GM18499 (cell line): ENCODE data around the gene NOVA2.

ENCODE experiments used
- ATAC-seq: cut with Tn5 transposase; IDR thresholded peaks from one replicate; pipeline ENCODE4 v1.9.1; 2021; ENCODE audit warnings: moderate number of reproducible peaks; ENCODE audit not compliant: insufficient read depth, unreplicated experiment

NOVA2 gene

DNA sequence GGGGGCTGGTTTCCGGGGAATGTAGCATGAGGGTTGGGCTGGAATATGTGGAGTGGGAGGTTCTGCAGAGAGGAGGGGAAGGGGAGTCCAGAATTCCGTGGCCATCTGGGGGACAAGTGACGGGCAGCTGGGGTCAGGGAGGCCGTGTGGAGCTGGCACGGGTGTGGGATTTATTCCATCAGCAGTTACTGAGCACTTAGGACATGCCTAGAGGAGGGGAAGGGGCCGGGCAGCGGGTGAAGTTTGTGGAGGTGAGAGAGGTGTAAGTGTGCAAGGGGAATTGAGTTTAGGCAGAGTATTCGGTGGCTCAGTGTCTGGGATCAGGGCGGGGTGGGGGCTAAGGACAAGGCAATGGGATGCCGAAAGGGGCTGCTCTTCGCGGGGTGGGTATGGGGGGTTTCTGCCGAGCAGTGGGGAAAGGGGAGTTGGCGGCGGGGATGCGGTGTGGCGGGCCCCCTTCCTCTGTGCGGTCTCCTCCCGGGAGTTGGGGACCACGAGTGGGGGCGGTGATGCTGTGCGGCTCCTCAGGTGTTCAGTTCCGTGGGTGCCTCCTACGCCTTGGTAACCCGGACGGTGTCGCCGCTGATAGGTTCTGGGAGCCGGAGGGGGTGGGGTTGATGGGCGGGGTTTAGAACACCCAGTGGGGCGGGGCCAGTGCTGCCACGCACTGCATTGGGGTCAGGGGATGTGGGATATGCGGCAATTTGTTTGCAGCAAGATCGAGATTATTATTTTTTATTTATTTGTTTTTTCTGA is 27.0 kb upstream of the NOVA2 start:
- ATAC-seq = no peak

DNA sequence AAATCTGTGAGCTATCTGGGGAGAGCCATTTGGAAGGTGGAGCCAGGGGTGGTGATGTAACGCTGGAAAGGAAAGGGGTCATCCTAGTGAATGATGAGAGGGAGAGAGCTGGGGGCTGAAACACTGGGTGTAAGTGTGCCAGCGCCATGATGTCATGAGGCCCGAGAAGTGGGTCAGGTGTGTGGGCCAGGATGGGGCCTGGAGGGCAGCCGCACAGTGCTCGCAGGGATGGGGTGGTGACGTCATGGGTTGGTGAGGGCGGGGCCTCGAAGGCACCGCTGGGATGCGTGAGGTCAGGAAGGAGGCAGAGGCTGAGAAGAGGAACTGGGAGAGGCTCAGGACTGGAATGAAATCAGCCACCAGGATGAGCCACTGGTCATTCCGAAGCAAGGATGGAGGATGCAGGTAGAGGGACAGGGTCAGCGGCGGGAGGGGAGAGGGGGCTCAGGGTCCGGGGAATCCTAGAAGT is 26.0 kb upstream of the NOVA2 start:
- no peak for ATAC-seq

DNA sequence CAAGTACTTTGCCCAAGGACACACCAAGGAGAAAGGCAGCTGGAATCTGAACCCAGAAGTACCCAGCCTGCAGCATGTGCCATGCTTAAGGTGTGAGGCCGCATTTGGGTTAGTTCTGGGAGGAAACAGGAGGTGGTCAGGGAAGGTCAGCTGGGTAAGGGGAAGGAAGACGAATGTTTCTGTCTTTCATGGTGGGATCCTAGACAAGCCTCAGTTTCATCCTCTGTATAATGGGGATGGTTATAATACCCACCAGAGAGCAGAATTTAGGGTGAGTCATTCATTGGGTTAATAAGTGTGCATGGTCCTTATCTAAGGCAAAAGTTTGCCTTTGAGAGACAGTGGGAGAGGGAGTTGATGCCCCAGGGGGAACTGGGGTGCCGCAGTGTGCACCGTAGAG is 25.2 kb upstream of the NOVA2 start:
- no peak for ATAC-seq

DNA sequence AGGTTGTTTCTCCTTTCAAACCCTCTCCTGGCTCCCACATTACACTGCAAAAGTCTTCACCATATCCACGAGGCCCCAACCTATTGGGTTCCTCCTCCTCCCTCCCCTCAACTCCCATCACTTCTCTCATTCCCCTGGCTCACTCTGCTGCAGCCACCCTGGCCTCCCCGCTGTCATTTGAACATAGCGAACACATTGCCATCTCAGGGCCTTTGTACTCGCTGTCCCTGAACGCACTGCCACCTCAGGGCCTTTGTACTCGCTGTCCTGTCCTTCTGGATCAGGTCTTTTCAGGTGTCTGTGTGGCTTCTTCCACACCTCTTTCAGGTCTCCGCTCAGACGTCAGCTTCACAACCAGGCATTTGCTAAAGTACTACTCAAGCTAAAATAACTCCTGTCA is 23.3 kb upstream of the NOVA2 start:
- ATAC-seq = no peak

DNA sequence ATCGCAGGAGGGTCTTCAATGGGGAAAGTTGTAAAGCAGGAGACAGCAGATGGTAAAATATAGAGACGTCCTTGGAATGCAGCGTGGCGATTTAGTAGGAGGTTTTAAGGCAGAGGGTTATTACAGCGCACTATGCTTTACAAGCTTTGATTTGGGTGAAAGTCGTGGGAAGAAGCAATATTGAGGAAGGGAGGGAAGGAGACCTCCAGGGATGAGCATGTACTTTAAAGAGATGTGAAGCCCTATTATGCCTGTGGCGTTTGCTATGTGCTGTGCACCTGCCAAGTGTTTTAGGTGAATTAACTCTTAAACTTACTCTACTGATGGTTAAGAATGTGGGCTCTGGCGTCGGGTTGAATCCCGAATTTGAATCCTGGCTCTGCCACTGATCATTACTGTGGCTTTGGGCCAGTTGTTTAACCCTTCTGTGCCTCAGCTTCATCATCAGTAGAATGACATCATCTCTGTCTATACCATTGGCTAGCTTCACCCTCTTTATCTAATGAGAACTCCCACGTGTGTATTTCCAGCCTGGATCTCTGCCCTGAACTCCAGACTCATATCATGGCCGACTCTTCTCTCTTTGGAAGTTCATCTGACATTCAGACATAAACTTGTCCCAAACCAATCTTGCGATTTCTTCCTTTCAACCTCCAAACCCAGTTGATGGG is 22.2 kb upstream of the NOVA2 start:
- no peak for ATAC-seq

DNA sequence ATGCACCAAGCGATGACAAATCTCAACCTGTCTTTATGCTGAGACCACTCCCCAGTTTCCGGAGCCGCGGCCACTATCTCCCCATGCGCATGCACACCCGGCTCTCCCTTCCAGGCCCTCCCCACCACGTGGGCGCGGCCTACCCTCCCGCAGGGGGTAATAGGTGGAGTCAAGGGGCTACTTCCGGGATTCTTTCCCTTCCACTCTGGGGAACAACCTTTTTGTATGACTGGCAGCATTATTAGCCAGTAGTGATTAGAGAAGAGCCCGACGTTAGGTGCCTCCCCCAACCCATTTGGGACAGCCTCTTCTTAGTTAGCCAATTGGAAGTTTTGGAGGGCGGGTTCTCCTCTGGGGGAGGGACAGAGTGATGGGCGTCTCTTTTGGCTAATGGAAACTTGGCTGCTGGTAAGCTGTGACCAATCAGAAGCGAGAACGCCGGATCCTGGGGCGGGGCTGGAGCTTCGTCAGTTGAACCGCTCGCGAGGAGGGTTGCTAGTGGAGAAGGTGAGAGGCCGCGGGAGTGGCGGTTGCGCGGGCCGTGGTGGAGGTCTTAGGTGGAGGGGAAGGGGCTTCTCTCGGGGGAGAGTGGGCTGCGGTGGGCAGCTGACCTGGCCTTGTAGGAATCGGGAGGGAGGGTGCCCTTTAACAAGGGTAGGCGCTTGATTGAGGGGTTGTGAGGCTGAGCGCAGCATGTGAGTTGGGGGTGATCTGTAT is 21.5 kb upstream of the NOVA2 start, which contains the start of gene CCDC61:
TSS of gene CCDC61 (plus strand) at position 470 of the 717 bp plus-strand sequence. CDS start 7,552 bp downstream, outside the sequence.
- peak; percentile 93 for ATAC-seq

DNA sequence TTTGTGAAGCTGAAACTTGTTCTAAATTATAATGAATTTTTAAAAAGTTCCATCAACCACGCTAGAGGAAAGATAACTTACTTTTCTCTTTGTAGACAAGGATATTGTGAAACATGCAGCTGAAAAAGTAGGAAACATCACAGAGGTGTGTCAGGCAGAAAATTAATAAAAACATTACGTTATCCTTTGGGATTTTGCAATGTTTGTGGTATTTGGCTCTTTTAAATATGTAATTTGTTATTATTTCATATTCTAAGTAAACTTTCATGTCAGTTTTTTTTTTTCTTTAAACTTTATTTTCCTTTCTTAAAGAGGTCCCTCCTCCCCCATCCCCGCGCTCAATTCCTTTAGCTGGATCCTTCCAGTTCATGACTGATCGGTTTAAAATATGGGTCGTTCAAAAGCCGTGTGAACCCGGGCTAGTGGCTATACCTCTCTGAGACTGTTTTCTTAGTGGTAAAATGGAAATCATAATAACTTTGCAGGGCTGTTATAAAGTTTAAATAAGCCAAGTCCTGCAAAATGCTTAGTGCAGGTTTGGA is 20.9 kb upstream of the NOVA2 start:
- ATAC-seq = no peak

DNA sequence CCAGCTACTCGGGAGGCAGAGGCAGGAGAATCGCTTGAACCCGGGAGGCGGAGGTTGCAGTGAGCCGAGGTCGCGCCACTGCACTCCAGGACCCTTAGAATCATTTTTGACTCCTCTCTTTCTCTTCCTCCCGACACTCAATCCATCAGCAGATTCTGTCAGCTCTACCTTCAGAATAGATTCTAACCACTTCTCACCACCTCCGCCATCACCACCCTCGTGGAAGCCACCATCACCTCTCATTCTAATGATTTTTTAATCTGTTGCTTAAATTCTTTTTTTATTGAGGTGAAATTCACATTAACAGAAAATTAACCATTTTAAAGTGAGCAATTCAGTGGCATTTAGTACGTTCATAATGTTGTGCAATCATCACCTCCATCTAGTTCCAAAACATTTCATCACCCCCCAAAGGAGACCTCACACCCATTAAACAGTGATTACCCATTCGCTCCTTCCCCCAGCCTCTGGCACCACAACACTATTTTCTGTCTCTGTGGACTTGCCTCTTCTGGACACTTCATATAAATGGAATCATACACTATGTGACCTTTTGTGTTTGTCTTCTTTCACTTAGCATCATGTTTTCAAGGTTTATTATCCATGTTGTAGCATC is 16.6 kb upstream of the NOVA2 start:
- no peak for ATAC-seq

DNA sequence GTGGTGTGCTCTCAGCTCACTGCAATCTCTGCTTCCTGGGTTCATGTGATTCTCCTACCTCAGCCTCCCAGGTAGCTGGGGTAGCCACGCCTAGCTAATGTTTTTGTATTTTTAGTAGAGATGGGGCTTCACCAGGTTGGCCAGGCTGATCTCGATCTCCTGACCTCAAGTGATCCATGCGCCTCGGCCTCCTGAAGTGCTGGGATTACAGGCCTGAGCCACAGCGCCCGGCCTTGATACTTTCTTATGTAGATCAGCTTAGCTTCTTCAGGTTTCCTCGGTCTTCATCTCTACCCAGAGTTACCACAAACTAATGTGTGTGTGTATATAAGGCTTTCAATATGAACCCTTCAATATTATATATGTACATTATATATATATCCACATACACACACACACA is 11.7 kb upstream of the NOVA2 start:
- ATAC-seq = no peak

DNA sequence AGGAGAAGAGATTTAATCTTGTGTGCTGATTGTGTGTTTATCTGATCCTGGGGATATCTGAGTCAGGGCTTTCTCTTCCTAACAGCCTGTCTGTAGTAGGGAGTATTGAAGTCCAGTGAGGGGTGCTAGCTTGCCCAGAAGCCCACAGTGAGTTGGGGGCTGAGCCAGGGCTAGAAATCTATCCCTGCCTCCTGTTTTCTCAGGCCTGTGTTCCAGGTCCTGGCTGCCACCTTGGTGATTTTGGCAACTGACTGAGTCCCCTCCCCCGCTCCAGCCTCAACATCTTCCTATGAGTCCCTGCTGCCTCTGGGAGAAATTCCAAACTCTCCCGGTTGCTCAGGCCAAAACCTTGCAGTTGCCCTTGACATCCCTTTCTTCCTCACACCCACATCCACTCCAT is 7.7 kb upstream of the NOVA2 start:
- ATAC-seq = no peak

DNA sequence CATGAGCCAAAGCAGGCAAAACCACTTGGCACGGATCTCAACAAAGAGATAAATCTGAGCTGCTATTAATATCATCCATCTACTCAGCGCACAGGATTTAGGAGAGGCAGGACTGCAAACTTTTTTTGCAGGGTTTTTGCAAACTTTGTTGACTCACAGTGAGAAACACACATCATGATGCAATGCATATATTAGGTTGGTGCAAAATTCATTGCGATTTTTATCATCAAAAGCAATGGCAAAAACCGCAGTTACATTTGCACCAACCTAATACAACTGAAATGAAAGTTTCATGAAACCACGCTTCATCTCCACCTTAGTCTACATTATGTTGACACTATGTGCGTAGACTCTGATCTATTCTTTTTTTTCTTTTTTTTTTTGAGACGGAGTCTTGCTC is 4.5 kb upstream of the NOVA2 start:
- ATAC-seq = no peak

DNA sequence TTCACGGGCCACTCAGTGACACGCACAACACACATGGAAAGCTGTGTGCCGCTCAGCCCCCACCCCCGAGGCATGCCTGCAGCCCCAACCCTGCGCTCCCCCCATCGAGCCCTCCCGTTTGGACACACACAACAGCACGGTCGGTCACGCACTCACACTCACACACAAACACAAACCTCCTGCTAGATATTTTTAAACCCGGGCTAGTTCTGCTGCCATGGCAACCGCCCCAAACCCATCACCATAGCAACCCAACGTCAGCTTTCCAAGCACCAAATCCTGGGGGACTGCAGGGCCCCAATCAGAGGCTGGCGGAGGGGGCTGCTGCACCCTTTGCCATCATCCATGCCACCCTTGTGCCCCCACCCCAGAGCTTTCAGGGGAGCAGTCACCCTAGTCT is 2.5 kb upstream of the NOVA2 start:
- ATAC-seq = no peak

DNA sequence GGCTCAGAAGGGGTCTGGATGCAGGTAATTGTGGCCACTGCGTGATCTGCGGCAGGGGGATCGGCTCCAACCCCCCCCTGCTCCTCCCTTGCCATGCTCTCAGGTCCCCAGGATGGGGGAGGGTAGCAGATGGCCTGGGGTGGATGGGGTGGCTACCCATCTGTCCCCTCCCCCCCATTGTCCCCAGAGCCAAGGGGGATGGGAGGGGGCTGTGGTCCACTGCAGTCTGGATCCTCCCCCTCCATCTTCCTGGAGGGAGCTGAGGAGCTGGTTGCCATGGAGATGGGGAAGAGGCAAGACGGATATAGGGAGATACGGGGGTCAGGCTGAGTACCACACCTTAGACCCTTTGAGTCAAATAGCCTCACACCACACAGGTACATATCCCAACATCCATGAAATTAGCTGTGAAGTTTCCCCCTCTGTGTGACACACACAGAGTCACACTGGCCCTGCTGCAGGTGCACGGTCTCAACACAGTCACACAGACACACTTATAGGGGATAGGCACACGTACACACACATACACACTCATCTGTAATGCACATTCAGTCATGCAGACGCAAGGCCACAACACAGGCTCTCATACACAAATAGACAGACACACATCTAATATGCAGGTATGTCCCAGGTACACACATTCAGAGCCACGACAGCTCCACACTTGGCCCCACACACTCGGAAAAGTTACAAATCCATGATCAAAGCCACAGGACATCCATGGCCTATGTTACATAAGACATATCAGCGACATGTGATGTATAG is 1.8 kb upstream of the NOVA2 start:
- no peak for ATAC-seq

DNA sequence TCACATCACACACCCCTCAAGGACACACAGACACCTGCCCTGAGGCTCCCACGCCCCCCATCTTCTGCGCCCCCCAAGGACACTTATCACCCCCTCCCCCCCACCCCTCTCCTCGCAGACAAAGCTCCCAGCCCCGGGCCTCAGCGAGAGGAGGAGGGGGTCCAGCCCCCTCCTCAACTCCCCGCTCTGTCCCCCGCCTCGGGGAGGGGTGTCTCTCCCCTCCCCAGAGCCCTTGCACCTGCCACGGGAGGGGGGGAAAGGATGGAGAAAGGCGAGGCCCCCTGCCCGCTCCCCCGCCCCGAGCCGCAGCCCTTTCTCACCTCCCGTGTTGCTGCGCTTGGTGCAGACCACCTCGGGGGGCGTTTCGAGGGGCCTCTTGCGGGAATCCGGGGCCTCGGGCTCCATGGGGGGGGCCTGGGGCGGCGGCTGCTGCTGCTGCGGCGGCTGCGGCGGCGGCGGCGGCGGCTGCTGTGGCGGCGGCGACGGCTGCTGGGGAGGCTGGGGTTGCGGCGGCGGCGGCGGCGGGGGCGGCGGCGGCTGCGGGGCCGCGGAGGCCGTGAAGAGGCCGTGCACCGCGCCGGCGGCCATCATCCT is 621 bp downstream of the NOVA2 start:
- ATAC-seq = no peak

DNA sequence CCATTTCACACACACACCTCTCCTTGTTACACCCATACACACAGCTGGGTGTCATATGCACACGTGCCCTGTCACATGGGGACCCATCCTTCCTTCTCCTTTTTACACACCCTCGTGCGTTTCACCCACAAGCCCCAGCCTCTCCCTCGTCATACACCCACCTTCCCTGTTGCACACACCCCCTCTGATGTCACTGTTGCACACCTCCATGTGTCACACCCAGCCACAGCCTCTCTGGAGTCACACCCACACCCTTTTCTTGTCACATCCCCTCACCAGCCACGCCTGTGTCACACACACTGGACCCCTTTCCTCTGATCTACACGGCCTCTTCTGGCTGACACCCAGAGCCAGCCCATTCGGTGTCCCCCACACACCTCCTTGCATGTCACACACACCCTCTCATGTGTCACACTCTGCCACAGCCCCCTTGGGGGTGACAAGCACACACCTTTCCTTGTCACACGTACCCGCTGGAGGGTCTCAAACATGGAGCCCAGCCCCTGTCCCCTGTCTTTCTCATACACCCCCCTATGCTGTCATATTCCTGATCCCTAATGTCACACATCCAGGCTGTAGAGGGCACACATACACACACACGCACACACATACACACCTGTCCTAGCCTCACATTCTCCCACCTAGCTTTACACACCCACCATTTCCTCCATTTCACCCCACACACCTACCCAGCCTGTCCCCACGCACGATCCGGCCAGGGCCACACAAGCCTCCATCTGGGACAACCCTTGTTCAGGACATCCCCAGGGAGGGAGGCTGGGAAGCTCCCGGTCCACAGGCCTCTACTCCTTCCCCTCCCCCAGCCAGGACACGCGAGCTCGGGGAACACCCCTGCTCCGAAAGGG is 1.4 kb downstream of the NOVA2 start:
- no peak for ATAC-seq

DNA sequence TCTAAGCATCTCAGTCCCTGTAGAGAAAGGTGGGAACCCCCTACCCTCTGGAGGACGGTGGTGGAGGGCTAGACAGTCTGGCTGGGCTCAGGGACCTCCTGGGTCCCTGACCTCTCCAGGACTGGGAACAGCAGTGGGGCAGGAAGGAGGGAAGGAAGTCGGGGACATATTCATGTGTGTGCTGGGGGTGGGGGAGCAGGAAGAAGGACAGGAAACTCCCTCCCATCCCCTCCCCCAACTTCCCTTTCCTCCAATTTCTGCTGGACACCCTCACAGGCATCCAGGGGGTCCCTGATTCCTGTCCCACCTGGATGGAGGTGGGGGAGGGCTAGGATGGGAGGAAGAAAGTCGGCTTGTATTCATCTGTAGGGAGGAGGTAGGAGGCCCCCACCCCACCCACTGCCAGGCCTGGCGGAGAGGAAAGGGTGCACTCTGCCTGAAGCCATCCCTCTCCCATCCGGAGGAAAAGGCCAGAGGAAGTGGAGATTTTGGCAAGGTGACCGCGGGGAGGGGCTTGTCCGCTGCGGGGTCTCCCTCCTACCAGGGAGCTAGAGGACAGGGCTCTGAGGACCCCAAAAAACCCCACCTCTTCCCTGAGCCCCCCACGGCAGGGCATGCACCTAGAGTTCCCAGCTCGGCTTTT is 2.3 kb downstream of the NOVA2 start:
- ATAC-seq = no peak

DNA sequence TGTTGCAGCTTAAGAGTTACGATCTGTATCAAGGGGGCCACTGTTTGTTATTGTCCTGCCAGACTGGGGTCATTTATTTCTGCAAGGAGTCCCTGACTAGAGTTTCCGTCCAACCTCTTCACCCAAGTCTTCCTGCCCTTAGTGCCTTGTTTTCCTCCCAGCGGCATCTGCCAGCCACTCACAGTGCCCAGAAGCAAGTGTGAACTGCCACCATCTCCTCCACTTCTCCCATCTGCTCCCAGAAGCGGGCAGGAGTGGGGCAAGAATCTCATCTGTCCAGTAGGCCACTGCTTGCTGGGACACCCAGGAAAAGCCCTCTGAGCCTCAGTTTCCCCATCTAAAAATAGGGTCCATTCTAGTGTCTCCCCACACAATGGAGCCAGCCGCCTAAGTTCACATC is 4.0 kb downstream of the NOVA2 start:
- no peak for ATAC-seq

DNA sequence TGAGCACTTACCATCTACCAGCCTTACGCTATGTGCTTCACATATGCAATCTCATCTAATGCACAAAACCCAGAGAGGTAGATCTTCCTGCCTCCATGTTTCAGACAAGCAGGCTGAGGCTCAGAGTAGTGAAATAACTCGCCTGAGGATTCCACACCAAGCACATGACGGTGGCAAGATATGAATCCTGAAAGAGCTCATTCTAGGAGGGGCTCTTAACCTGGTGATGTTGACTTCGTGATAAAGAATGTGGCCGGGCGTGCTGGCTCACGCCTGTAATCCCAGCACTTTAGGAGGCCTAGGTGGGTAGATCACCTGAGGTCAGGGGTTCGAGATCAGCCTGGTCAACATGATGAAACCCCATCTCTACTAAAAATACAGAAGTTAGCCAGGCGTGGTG is 5.0 kb downstream of the NOVA2 start:
- no peak for ATAC-seq
